Ishikawa (cell line): ENCODE results near the gene RBBP6.

Source experiments
- CEBPB ChIP-seq: IDR thresholded peaks from 2 replicates; pipeline ENCODE4 v1.6.1; 2012
- CREB1 ChIP-seq: IDR thresholded peaks from 2 replicates; pipeline ENCODE4 v1.6.1; 2012; ENCODE audit warnings: low read depth
- EGR1 ChIP-seq: IDR thresholded peaks from 2 replicates; pipeline ENCODE4 v1.6.1; 2012
- EP300 ChIP-seq: IDR thresholded peaks from 2 replicates; pipeline ENCODE4 v1.6.1; 2012; ENCODE audit warnings: borderline replicate concordance
- FOXM1 ChIP-seq: IDR thresholded peaks from 2 replicates; pipeline ENCODE4 v1.6.1; 2012; ENCODE audit warnings: low read depth, borderline replicate concordance
- NFIC ChIP-seq: IDR thresholded peaks from 2 replicates; pipeline ENCODE4 v1.6.1; 2012
- RAD21 ChIP-seq: IDR thresholded peaks from 2 replicates; pipeline ENCODE4 v1.6.1; 2012; ENCODE audit warnings: low read depth
- TAF1 ChIP-seq: IDR thresholded peaks from 2 replicates; pipeline ENCODE4 v1.6.1; 2012; ENCODE audit warnings: low read depth, mild to moderate bottlenecking
- TCF12 ChIP-seq: IDR thresholded peaks from 2 replicates; pipeline ENCODE4 v1.6.1; 2012; ENCODE audit warnings: low read depth
- TEAD4 ChIP-seq: IDR thresholded peaks from 2 replicates; pipeline ENCODE4 v1.6.1; 2012
- USF1 ChIP-seq: IDR thresholded peaks from 2 replicates; pipeline ENCODE4 v1.6.1; 2012
- YY1 ChIP-seq: IDR thresholded peaks from 2 replicates; pipeline ENCODE4 v1.6.1; 2012; ENCODE audit warnings: low read depth
- ZBTB7A ChIP-seq: IDR thresholded peaks from 2 replicates; pipeline ENCODE4 v1.6.1; 2012; ENCODE audit warnings: low read depth
- TF ChIP-seq, protein P1 (sequence below): IDR thresholded peaks from 2 replicates; pipeline ENCODE4 v1.6.1; 2012; ENCODE audit warnings: low read depth, mild to moderate bottlenecking
- TF ChIP-seq, protein P2 (sequence below): IDR thresholded peaks from 2 replicates; pipeline ENCODE4 v1.6.1; 2012

Gene RBBP6

DNA sequence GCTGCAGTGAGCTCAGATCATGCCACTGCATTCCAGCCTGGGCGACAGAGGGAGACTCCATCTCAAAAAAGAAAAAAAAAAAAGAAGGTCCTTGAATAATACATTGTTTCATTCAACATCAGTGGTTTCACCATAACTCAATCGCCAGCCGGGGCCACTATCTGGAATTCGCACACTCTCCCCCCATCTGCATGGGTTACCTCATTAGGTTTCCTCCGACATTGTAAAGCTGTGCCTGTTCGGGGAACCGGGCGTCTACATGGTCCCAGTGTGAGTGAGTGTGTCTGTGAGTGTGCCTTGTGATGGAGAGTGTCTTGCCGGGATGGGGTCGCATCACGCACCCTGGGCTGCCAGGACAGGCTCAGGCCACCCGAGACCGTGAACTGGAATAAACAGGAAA lies 16.6 kb upstream of the RBBP6 start:
- no peak for TF ChIP-seq CREB1
- no peak for TF ChIP-seq TCF12
- no peak for TF ChIP-seq TEAD4

DNA sequence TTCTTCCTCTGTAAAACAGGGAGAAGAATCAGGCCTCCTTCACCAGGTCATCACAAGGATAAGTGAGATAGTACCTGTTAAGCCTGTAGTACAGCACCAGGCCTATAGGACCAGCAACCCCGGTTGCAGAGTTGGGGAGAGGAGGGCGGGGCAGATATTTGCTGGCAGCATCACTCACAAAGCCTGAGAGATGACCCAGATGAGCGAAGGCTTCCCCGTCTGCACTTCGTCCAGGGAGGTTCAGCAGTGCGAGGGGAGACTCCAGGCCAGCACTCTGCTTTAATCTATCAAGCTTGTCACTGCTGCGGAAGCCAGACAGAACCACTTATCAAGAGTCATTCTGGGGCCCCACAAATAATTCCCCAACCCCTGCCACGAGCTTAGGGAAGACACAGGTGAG lies 15.8 kb upstream of the RBBP6 start:
- TF ChIP-seq CEBPB, result no peak
- TF ChIP-seq, protein P1, sequence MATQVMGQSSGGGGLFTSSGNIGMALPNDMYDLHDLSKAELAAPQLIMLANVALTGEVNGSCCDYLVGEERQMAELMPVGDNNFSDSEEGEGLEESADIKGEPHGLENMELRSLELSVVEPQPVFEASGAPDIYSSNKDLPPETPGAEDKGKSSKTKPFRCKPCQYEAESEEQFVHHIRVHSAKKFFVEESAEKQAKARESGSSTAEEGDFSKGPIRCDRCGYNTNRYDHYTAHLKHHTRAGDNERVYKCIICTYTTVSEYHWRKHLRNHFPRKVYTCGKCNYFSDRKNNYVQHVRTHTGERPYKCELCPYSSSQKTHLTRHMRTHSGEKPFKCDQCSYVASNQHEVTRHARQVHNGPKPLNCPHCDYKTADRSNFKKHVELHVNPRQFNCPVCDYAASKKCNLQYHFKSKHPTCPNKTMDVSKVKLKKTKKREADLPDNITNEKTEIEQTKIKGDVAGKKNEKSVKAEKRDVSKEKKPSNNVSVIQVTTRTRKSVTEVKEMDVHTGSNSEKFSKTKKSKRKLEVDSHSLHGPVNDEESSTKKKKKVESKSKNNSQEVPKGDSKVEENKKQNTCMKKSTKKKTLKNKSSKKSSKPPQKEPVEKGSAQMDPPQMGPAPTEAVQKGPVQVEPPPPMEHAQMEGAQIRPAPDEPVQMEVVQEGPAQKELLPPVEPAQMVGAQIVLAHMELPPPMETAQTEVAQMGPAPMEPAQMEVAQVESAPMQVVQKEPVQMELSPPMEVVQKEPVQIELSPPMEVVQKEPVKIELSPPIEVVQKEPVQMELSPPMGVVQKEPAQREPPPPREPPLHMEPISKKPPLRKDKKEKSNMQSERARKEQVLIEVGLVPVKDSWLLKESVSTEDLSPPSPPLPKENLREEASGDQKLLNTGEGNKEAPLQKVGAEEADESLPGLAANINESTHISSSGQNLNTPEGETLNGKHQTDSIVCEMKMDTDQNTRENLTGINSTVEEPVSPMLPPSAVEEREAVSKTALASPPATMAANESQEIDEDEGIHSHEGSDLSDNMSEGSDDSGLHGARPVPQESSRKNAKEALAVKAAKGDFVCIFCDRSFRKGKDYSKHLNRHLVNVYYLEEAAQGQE, result no peak
- TF ChIP-seq CREB1, result no peak
- TF ChIP-seq EGR1, result no peak
- TF ChIP-seq FOXM1, result no peak
- TF ChIP-seq TCF12, result no peak
- TF ChIP-seq TAF1, result no peak
- no peak for TF ChIP-seq RAD21
- no peak for TF ChIP-seq TEAD4
- no peak for TF ChIP-seq ZBTB7A
- no peak for TF ChIP-seq EP300
- no peak for TF ChIP-seq USF1
- no peak for TF ChIP-seq NFIC
- TF ChIP-seq, protein P2, sequence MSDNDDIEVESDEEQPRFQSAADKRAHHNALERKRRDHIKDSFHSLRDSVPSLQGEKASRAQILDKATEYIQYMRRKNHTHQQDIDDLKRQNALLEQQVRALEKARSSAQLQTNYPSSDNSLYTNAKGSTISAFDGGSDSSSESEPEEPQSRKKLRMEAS, result no peak

GRCh38 chr16:24524855-24525677 lies 14.3 kb upstream of the RBBP6 start:
- no peak for TF ChIP-seq TCF12
- TF ChIP-seq ZBTB7A, result no peak
- TF ChIP-seq TAF1, result no peak
- no peak for TF ChIP-seq YY1
- TF ChIP-seq, protein P2, result no peak
- TF ChIP-seq USF1, result no peak
- TF ChIP-seq EP300, result no peak
- no peak for TF ChIP-seq CREB1
- no peak for TF ChIP-seq TEAD4
- no peak for TF ChIP-seq RAD21
- TF ChIP-seq, protein P1, result no peak
- TF ChIP-seq NFIC, result no peak
- TF ChIP-seq EGR1, result no peak

DNA sequence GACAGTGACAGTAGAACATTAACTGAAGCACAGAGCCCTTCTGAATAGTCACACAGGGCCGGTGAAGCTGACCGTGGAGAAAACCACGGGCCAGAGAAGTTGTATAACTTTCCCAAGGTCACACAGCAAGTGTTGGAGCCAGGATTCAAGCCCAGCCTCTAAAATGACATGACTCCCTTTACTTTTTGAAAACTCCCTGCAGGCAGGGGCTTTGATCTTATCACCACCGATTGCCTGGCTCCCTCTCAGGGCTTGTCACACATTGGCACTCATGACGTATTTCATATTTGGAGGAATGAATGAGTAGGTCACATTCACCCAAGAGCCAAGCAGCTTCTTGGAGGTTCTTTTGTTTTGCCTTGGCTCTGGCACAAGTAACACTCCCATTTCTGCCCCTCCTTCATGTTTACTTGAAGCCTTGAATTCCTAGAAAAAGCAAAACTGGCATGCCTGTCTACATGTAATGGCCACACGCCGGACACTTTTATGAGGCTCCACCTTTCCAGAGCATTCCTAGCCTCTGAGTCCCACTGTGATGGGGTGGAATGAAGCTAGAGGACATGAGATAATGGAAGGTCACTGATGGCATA lies 13.3 kb upstream of the RBBP6 start:
- TF ChIP-seq TEAD4, result 0 out of 2 replicates have a peak, but pooled peaks have one; percentile 19
- 0 out of 2 replicates have a peak, but pooled peaks have one; percentile 35 for TF ChIP-seq YY1
- TF ChIP-seq FOXM1, result no peak
- TF ChIP-seq NFIC, result 0 out of 2 replicates have a peak, but pooled peaks have one; percentile 8

- no peak for TF ChIP-seq EP300
- no peak for TF ChIP-seq NFIC
These were observed 12.5 kb upstream of the RBBP6 start for GRCh38 chr16:24526701-24527495.

DNA sequence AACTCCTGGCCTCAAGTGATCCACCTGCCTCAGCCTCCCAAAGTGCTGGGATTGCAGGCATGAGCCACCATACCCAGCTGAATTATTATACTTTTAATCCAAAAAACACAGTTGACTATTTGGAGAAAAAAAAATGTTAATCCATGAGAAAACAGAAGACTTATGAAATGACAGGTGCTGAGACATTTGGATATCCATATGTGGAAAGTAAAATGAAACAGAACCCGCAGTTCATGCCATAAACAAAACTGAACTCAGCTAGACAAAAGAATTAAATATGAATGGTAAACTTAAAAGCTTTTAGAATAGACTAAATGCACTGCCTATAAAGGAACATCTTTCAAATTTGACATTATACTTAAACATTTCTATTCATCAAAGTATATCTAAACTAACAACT lies 8.2 kb upstream of the RBBP6 start:
- TF ChIP-seq YY1 (no peak), TCF12 (no peak), CREB1 (no peak), EGR1 (no peak), EP300 (no peak), USF1 (no peak), NFIC (no peak), FOXM1 (no peak), TAF1 (no peak), ZBTB7A (no peak), TEAD4 (no peak)
- TF ChIP-seq, protein P2, result no peak
